Uterus (tissue), 4 donors: ENCODE results near the gene CHST11. TPM values are rescaled to one million over a fixed set of nuclear protein-coding genes. Genes with fewer than 3 reads are reported as not detected.

Experiments used
- DNase-seq, 2 donors: peaks; one replicate each; pipeline ENCODE4 v3.0.0-alpha.2; 2019 to 2020
- H3K27ac ChIP-seq, 2 donors: fragments of 200-600 bp; sonication (generic); 1 replicate in 1 of 2; 2 replicates in 1 of 2; pipeline ENCODE4 v1.5.1; 2016 to 2018
- H3K27me3 ChIP-seq, 2 donors: fragments of 200-600 bp; sonication (generic); one replicate each; pipeline ENCODE4 v1.5.1; 2018 to 2019; ENCODE audit warnings: control low read depth in 1 of 2
- H3K36me3 ChIP-seq, 2 donors: fragments of 200-600 bp; sonication (generic); one replicate each; pipeline ENCODE4 v1.5.1; 2019; ENCODE audit warnings: control low read depth in 1 of 2
- H3K4me1 ChIP-seq, 2 donors: fragments of 200-600 bp; sonication (generic); one replicate each; pipeline ENCODE4 v1.5.1; 2018 to 2019; ENCODE audit warnings: control low read depth in 1 of 2
- H3K4me3 ChIP-seq, 2 donors: fragments of 200-600 bp; sonication (generic); 1 replicate in 1 of 2; 2 replicates in 1 of 2; pipeline ENCODE4 v1.5.1; 2018 to 2019; ENCODE audit warnings: mild to moderate bottlenecking in 1 of 2
- H3K9me3 ChIP-seq, 2 donors: fragments of 200-600 bp; sonication (generic); one replicate each; pipeline ENCODE4 v1.5.1; 2019; ENCODE audit warnings: control low read depth in 1 of 2
- POLR2A ChIP-seq, 2 donors: fragments of 450-650 bp; IDR thresholded peaks; one replicate each; pipeline ENCODE4 v1.6.1; 2016; ENCODE audit warnings: antibody characterized with exemption in 2 of 2, mild to moderate bottlenecking in 1 of 2, moderate library complexity in 1 of 2
- intact Hi-C: fragments of 100-400 bp; cut with DNase I; formaldehyde crosslinking; loops from one replicate; pipeline ENCODE4 v1.15.1; 2023; ENCODE audit warnings: low total_unique reads
- total RNA-seq, 4 donors: library from RNA; depleted of rRNA in 3 of 4; stranded (reverse); fragments of >200 nt in 3 of 4; gene quantifications; one replicate each; pipeline versions ENCODE4 v1.1.0 to v1.2.4, GENCODE V29; 2014 to 2023
- TF ChIP-seq, protein P1 (sequence below), 4 experiments: fragments of 200-600 bp in 2 of 4; fragments of 450-650 bp in 2 of 4; sonication (generic) in 2 of 4; IDR thresholded peaks; one replicate each; pipeline ENCODE4 v1.5.1; 2016 to 2019; ENCODE audit warnings: antibody characterized with exemption in 4 of 4, mild to moderate bottlenecking in 2 of 4, moderate library complexity in 1 of 4
- donor health status: DM: yes; HTN: yes; CAD: no.

Gene CHST11
- total RNA-seq, 4 donors from 2014 or later, result 21.0 to 82.1 (median 58.7) TPM

DNA sequence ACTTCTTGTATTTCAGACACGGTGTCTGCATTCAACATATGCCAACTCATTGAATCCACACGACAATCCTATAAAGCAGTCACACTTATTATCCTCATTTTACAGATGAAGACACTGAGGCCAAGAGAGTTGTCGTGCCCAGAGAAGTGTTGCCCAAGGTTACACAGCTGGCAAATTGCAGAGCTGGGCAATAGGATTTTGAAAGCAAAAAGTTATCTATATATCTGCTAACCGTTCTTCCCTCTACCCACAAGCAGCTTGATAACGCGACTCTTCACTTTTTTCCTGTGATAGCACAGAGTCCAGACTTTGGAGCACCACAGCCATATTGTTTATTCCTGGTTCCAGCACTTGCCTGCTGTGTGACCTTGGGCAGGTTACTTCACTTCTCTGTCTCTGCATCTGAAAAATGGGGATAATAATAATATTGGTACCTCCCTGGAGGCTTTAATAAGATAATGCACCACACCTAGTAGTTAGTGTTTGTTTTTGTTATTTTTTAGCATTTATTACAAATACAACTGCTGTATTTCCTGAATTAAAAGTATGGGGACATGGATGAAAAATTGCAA, 82.2 kb downstream of the CHST11 start:
- H3K4me3 ChIP-seq, result no peak overlapping the region
- TF ChIP-seq, protein P1, sequence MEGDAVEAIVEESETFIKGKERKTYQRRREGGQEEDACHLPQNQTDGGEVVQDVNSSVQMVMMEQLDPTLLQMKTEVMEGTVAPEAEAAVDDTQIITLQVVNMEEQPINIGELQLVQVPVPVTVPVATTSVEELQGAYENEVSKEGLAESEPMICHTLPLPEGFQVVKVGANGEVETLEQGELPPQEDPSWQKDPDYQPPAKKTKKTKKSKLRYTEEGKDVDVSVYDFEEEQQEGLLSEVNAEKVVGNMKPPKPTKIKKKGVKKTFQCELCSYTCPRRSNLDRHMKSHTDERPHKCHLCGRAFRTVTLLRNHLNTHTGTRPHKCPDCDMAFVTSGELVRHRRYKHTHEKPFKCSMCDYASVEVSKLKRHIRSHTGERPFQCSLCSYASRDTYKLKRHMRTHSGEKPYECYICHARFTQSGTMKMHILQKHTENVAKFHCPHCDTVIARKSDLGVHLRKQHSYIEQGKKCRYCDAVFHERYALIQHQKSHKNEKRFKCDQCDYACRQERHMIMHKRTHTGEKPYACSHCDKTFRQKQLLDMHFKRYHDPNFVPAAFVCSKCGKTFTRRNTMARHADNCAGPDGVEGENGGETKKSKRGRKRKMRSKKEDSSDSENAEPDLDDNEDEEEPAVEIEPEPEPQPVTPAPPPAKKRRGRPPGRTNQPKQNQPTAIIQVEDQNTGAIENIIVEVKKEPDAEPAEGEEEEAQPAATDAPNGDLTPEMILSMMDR (IDR thresholded peaks at IDR 0.05), result no peak
- TF ChIP-seq POLR2A (IDR thresholded peaks at IDR 0.05), result no peak
- H3K27me3 ChIP-seq, result no peaks in the 10 kb centered on the region
- H3K4me1 ChIP-seq, result no peaks in the 10 kb centered on the region
- H3K36me3 ChIP-seq, result no peaks in the 10 kb centered on the region
- no peak for DNase-seq
- intact Hi-C loops, result no loop called here
- no peaks in the 10 kb centered on the region for H3K9me3 ChIP-seq
- no peak overlapping the region for H3K27ac ChIP-seq

GRCh38 chr12:104544836-104545235, 88.1 kb downstream of the CHST11 start:
- Histone ChIP-seq H3K27me3 (no peaks in the 10 kb centered on the region), H3K4me3 (no peak overlapping the region), H3K36me3 (no peaks in the 10 kb centered on the region), H3K27ac (no peak overlapping the region), H3K9me3 (no peaks in the 10 kb centered on the region), H3K4me1 (no peaks in the 10 kb centered on the region)
- intact Hi-C loops, result no loop called here
- DNase-seq, result no peak
- TF ChIP-seq, protein P1 (IDR thresholded peaks at IDR 0.05), result no peak
- no peak for TF ChIP-seq POLR2A (IDR thresholded peaks at IDR 0.05)

GRCh38 chr12:104546575-104546974, 89.8 kb downstream of the CHST11 start:
- H3K9me3 ChIP-seq, result no peaks in the 10 kb centered on the region
- intact Hi-C loops, result no loop called here
- H3K36me3 ChIP-seq, result no peaks in the 10 kb centered on the region
- DNase-seq, result no peak
- H3K27me3 ChIP-seq, result no peaks in the 10 kb centered on the region
- no peaks in the 10 kb centered on the region for H3K4me1 ChIP-seq
- H3K4me3 ChIP-seq, result no peak overlapping the region
- no peak overlapping the region for H3K27ac ChIP-seq
- TF ChIP-seq, protein P1 (IDR thresholded peaks at IDR 0.05), result no peak
- TF ChIP-seq POLR2A (IDR thresholded peaks at IDR 0.05), result no peak

- Histone ChIP-seq H3K27me3 (no peaks in the 10 kb centered on the region), H3K27ac (no peak overlapping the region), H3K9me3 (no peaks in the 10 kb centered on the region), H3K36me3 (no peaks in the 10 kb centered on the region), H3K4me1 (no peaks in the 10 kb centered on the region), H3K4me3 (no peak overlapping the region)
- intact Hi-C loops, result no loop called here
- no peak for TF ChIP-seq POLR2A (IDR thresholded peaks at IDR 0.05)
- TF ChIP-seq, protein P1 (IDR thresholded peaks at IDR 0.05), result no peak
- no peak for DNase-seq
Measured at GRCh38 chr12:104547235-104547634, 90.5 kb downstream of the CHST11 start.

GRCh38 chr12:104549815-104550480, 93.2 kb downstream of the CHST11 start:
- DNase-seq, result no peak
- intact Hi-C loops, result no loop called here
- Histone ChIP-seq H3K27me3 (no peaks in the 10 kb centered on the region), H3K27ac (no peak overlapping the region), H3K4me3 (no peak overlapping the region), H3K4me1 (no peaks in the 10 kb centered on the region), H3K9me3 (no peaks in the 10 kb centered on the region), H3K36me3 (no peaks in the 10 kb centered on the region)
- no peak for TF ChIP-seq POLR2A (IDR thresholded peaks at IDR 0.05)
- TF ChIP-seq, protein P1 (IDR thresholded peaks at IDR 0.05), result no peak
